ENCODE data around the gene SLC1A1. TPM values are rescaled to one million over a fixed set of nuclear protein-coding genes. Genes with fewer than 3 reads are reported as not detected.

Gene SLC1A1
- total RNA-seq, 3 donors from 2014 or later (not counting 1 experiment from before 2014, with no cell fraction given) = not detected

DNA sequence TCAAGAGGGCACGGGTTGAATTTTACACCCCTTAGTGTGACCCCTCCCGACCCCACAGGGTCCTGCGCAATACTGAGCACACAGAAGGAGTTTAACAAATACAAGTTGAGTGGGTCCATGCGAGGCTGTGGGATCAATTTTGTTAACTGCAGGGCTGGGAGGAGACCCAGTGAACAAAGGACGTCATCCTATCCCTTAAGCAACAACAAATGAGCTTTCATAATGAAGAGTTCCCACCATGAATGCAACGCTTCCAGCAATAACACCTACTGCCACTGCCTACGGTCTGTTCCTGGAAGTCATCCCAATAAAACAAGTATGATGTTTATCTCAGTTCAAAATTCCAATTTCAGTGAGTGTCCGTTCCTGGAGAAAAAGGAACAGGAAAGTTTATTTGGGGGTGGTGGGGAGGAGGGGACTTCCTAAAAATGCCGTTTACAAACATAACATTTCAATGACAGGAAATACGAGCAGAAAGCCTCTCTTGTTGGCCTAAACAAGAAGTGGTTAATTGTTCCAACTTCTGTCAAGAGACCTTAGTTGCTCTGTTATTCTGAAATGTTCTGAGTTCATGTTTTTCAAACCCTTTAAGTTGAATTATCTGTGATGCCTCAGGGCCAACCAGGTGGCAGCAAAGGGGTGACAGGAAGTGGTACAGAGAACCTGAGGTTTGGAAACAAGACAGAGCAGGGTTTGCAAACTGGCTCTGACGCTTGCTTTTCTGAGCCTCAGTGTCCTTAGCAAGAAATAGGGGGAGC, 106.1 kb downstream of the SLC1A1 start:
- H3K4me1 ChIP-seq (ENCODE audit: control insufficient read depth, insufficient read depth, low read length) = peaks cover 7% of the 10 kb centered on the region
- Mint-ChIP-seq H3K27ac (no peak overlapping the region), H3K4me3 (no peak overlapping the region), H3K27me3 (ENCODE audit: low read depth in 2 of 2) (peaks cover 0 to 8% of the 10 kb centered on the region in 2 donors), H3K9me3 (no peaks in the 10 kb centered on the region), H3K4me1 (peaks cover 6 to 20% of the 10 kb centered on the region in 2 donors), H3K36me3 (no peaks in the 10 kb centered on the region)
- intact Hi-C loops (cut with micrococcal nuclease) = no loop called here
- H3K27me3 ChIP-seq (ENCODE audit: control insufficient read depth, insufficient read depth, low read length) = no peaks in the 10 kb centered on the region
- H3K36me3 ChIP-seq (ENCODE audit: control insufficient read depth, insufficient read depth, low read length) = no peaks in the 10 kb centered on the region
- TF ChIP-seq, protein P1, sequence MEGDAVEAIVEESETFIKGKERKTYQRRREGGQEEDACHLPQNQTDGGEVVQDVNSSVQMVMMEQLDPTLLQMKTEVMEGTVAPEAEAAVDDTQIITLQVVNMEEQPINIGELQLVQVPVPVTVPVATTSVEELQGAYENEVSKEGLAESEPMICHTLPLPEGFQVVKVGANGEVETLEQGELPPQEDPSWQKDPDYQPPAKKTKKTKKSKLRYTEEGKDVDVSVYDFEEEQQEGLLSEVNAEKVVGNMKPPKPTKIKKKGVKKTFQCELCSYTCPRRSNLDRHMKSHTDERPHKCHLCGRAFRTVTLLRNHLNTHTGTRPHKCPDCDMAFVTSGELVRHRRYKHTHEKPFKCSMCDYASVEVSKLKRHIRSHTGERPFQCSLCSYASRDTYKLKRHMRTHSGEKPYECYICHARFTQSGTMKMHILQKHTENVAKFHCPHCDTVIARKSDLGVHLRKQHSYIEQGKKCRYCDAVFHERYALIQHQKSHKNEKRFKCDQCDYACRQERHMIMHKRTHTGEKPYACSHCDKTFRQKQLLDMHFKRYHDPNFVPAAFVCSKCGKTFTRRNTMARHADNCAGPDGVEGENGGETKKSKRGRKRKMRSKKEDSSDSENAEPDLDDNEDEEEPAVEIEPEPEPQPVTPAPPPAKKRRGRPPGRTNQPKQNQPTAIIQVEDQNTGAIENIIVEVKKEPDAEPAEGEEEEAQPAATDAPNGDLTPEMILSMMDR (IDR thresholded peaks at IDR 0.05) = no peak
- no peak overlapping the region for H3K4me3 ChIP-seq (ENCODE audit: low read length)
- no peak overlapping the region for H3K27ac ChIP-seq (ENCODE audit: low read length)
- H3K9me3 ChIP-seq (ENCODE audit: control insufficient read depth, insufficient read depth, low read length) = no peaks in the 10 kb centered on the region
- peak in 1 of 2 donors; percentile 83 for DNase-seq
- peak in 1 of 3 donors; percentile 85 for ATAC-seq
- WGBS (ENCODE audit: insufficient coverage) = 71% methylated on average over 9 of the region's 11 CpGs

DNA sequence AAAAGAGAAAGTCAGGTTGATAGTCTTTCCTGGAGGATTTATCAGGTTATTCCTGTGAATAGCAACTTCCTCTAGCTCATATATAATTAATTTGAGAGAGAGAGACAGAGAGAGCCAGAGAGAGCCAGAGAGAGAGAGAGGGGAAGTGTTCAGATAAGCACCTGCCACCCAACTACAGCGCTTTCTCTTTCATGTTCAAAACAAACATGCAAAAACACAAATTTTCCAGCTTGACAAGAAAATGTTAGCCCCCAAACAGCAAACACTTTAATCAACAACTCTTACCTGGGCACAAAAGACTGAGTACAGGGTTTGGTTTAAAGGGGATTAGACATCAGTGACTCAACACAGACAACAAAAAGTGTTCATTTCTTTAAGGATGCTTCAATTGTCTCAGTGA, 110.1 kb downstream of the SLC1A1 start:
- H3K9me3 Mint-ChIP-seq = no peaks in the 10 kb centered on the region
- H3K4me1 ChIP-seq (ENCODE audit: control insufficient read depth, insufficient read depth, low read length) = peaks cover 7% of the 10 kb centered on the region
- peak overlapping the region in 1 of 2 donors; percentile 9 for H3K27ac Mint-ChIP-seq
- peak overlapping the region; percentile 38 for H3K4me3 Mint-ChIP-seq
- WGBS (ENCODE audit: insufficient coverage) = no CpG with 5 or more reads among the region's 1 CpG
- no peaks in the 10 kb centered on the region for H3K36me3 ChIP-seq (ENCODE audit: control insufficient read depth, insufficient read depth, low read length)
- no peak overlapping the region for H3K27ac ChIP-seq (ENCODE audit: low read length)
- intact Hi-C loops (cut with micrococcal nuclease) = no loop called here
- peaks cover 12 to 29% of the 10 kb centered on the region in 2 donors for H3K4me1 Mint-ChIP-seq
- H3K4me3 ChIP-seq (ENCODE audit: low read length) = no peak overlapping the region
- H3K27me3 ChIP-seq (ENCODE audit: control insufficient read depth, insufficient read depth, low read length) = no peaks in the 10 kb centered on the region
- ATAC-seq = no peak
- DNase-seq = peak in 1 of 2 donors; percentile 48
- TF ChIP-seq, protein P1 (IDR thresholded peaks at IDR 0.05) = no peak
- no peaks in the 10 kb centered on the region for H3K9me3 ChIP-seq (ENCODE audit: control insufficient read depth, insufficient read depth, low read length)
- H3K36me3 Mint-ChIP-seq = no peaks in the 10 kb centered on the region
- no peaks in the 10 kb centered on the region for H3K27me3 Mint-ChIP-seq (ENCODE audit: low read depth in 2 of 2)

DNA sequence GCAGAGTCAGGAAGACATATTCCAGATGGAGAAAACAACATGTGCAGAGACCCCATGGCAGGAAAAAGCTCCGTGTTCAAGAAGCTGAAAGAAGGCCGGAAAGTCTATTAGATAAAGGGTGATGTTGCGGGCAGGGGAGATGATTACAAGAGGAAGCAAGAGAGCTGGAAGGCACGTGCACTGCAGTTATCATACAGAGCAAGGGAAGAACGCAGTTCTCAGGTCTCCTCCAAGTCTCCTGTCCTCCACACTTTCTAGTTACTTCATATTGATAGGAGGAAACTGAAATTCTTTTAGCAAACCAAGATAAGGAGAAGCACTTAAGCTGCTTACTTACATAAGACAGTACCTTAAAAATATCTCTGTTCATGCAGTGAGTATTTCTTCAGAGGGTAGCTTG, 113.6 kb downstream of the SLC1A1 start:
- Mint-ChIP-seq H3K27ac (no peak overlapping the region), H3K27me3 (ENCODE audit: low read depth in 2 of 2) (no peaks in the 10 kb centered on the region), H3K4me3 (no peak overlapping the region), H3K9me3 (no peaks in the 10 kb centered on the region), H3K36me3 (no peaks in the 10 kb centered on the region), H3K4me1 (peaks cover 6 to 20% of the 10 kb centered on the region in 2 donors)
- Histone ChIP-seq H3K27ac (ENCODE audit: low read length) (no peak overlapping the region), H3K4me3 (ENCODE audit: low read length) (no peak overlapping the region), H3K9me3 (ENCODE audit: control insufficient read depth, insufficient read depth, low read length) (no peaks in the 10 kb centered on the region), H3K27me3 (ENCODE audit: control insufficient read depth, insufficient read depth, low read length) (no peaks in the 10 kb centered on the region), H3K36me3 (ENCODE audit: control insufficient read depth, insufficient read depth, low read length) (no peaks in the 10 kb centered on the region), H3K4me1 (ENCODE audit: control insufficient read depth, insufficient read depth, low read length) (peaks cover 3% of the 10 kb centered on the region)
- intact Hi-C loops (cut with micrococcal nuclease) = loop anchor here (1.0 kb wide), 2 partner anchors 320 to 381 kb away; partner anchors contain the start of gene JAK2
- DNase-seq = no peak
- WGBS (ENCODE audit: insufficient coverage) = 89% methylated on average over 5 of the region's 5 CpGs
- ATAC-seq = no peak
- TF ChIP-seq, protein P1 (IDR thresholded peaks at IDR 0.05) = no peak
